DND-41 (cell line): ENCODE results near the gene ZBED2.

ENCODE experiments used
- ATAC-seq: fragments of 200-7000 bp; cut with Tn5 transposase; 3 replicates; pipeline ENCODE4 v1.9.1; 2021; ENCODE audit warnings: low read depth; ENCODE audit not compliant: insufficient read depth
- DNase-seq: peaks from one replicate; pipeline ENCODE4 v3.0.0-alpha.2; 2020
- H2AFZ ChIP-seq: 2 replicates; pipeline ENCODE4 v1.6.0; 2012; ENCODE audit warnings: low read depth, low read length
- H3K27ac ChIP-seq: 2 replicates; pipeline ENCODE4 v1.5.1; 2012; ENCODE audit warnings: low read length, inconsistent platforms
- H3K27me3 ChIP-seq: fragments of 200-600 bp; sonication (generic); 2 replicates; pipeline ENCODE4 v1.6.0; 2012; ENCODE audit warnings: low read length, mild to moderate bottlenecking, inconsistent platforms; ENCODE audit not compliant: insufficient read depth, poor library complexity
- H3K36me3 ChIP-seq: 2 replicates; pipeline ENCODE4 v1.5.1; 2012; ENCODE audit warnings: low read length, inconsistent platforms; ENCODE audit not compliant: insufficient read depth
- H3K4me1 ChIP-seq: 2 replicates; pipeline ENCODE4 v1.5.1; 2012; ENCODE audit warnings: mild to moderate bottlenecking, low read length; ENCODE audit not compliant: insufficient read depth
- H3K4me2 ChIP-seq: 2 replicates; pipeline ENCODE4 v1.6.0; 2012; ENCODE audit warnings: mild to moderate bottlenecking, moderate library complexity, low read length, inconsistent platforms; ENCODE audit not compliant: insufficient read depth
- H3K4me3 ChIP-seq, 2 experiments: fragments of 200-600 bp in 1 of 2; shearing (Covaris generic) in 1 of 2; 2 replicates each; pipeline ENCODE4 v1.5.1; 2012 to 2016; ENCODE audit warnings: inconsistent platforms in 2 of 2, low read length in 2 of 2, mild to moderate bottlenecking in 2 of 2, low read depth in 1 of 2, moderate library complexity in 1 of 2
- H3K79me2 ChIP-seq: 2 replicates; pipeline ENCODE4 v1.6.0; 2012; ENCODE audit warnings: low read length, inconsistent platforms; ENCODE audit not compliant: insufficient read depth
- H3K9ac ChIP-seq: 2 replicates; pipeline ENCODE4 v1.6.0; 2012; ENCODE audit warnings: low read depth, mild to moderate bottlenecking, inconsistent platforms, low read length, moderate library complexity
- H3K9me3 ChIP-seq: 2 replicates; pipeline ENCODE4 v1.5.1; 2012; ENCODE audit warnings: low read length, moderate library complexity, mild to moderate bottlenecking, inconsistent platforms; ENCODE audit not compliant: insufficient read depth, severe bottlenecking
- H4K20me1 ChIP-seq: 2 replicates; pipeline ENCODE4 v1.6.0; 2012; ENCODE audit warnings: low read length; ENCODE audit not compliant: insufficient read depth
- CTCF ChIP-seq: IDR thresholded peaks from 2 replicates; pipeline ENCODE4 v1.5.1; 2012; ENCODE audit warnings: borderline replicate concordance, low read length, moderate library complexity, mild to moderate bottlenecking; ENCODE audit not compliant: poor library complexity, severe bottlenecking; ENCODE audit errors: extremely low read depth
- EZH2 ChIP-seq: IDR thresholded peaks from 3 replicates; pipeline ENCODE4 v1.6.1; 2012; ENCODE audit warnings: borderline replicate concordance, low read depth, mild to moderate bottlenecking, moderate library complexity, low read length, inconsistent platforms; ENCODE audit not compliant: severe bottlenecking

ZBED2 gene

GRCh38 chr3:111584744-111585143, 10.4 kb downstream of the ZBED2 start:
- H3K4me1 ChIP-seq: no peaks in the 10 kb centered on the region
- no peak overlapping the region for H3K4me2 ChIP-seq
- no peaks in the 10 kb centered on the region for H4K20me1 ChIP-seq
- peaks cover 95% of the 10 kb centered on the region for H3K36me3 ChIP-seq
- no peak for TF ChIP-seq EZH2
- TF ChIP-seq CTCF: no peak
- no peak overlapping the region for H2AFZ ChIP-seq
- no peaks in the 10 kb centered on the region for H3K9me3 ChIP-seq
- H3K27me3 ChIP-seq: no peaks in the 10 kb centered on the region
- DNase-seq (no peak), ATAC-seq (no peak)
- no peak overlapping the region for H3K4me3 ChIP-seq
- no peak overlapping the region for H3K9ac ChIP-seq
- no peak overlapping the region for H3K27ac ChIP-seq
- H3K79me2 ChIP-seq: no peaks in the 10 kb centered on the region

GRCh38 chr3:111582120-111582474, 13.0 kb downstream of the ZBED2 start:
- DNase-seq: no peak
- no peak overlapping the region for H3K4me2 ChIP-seq

DNA sequence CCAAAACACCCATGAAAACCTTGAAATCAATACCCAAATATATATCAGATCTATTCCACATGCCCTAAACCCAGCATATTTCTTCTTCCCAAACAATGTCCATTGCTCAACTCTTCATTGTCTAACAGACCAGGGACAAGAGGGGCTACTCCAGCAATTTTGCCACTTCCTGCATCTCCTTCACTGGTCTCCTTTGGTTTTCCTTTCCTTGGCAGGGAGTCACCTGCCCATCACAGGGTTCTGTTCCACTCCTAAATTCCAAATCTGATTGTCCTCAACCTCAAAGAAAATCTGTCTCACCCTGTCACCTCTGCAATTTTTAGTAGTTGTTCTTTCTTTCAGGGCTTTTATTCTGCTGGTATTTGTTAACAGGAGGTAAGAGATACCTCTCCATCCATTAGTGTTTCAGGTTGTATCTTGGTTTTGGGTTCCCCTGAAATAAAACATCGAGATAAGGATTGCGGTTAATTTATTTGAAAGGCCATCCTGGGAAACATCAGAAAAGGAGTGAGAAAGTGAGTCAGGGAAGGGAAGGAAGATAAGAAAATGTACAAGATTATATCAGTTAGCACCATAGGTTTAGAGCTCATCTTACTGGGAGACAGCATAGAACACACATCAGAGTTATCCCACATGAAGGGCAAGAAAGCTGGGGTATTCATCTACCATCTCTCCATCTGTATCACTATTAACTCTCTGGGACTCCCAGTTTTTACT, 13.6 kb downstream of the ZBED2 start:
- peaks cover 99% of the 10 kb centered on the region for H3K36me3 ChIP-seq
- ATAC-seq (no peak), DNase-seq (no peak)
- no peak for TF ChIP-seq EZH2
- TF ChIP-seq CTCF: no peak
- H4K20me1 ChIP-seq: no peaks in the 10 kb centered on the region
- H3K9me3 ChIP-seq: no peaks in the 10 kb centered on the region
- peaks cover 12% of the 10 kb centered on the region for H3K79me2 ChIP-seq
- no peak overlapping the region for H3K9ac ChIP-seq
- no peaks in the 10 kb centered on the region for H3K27me3 ChIP-seq
- H3K4me3 ChIP-seq: no peak overlapping the region
- H3K4me1 ChIP-seq: peaks cover 8% of the 10 kb centered on the region; the same call in 1 of the 2 replicates
- no peak overlapping the region for H3K27ac ChIP-seq
- H3K4me2 ChIP-seq: no peak overlapping the region
- no peak overlapping the region for H2AFZ ChIP-seq

More at GRCh38 chr3:111582120-111582474, 13.0 kb downstream of the ZBED2 start:
- Histone ChIP-seq H3K79me2 (peaks cover 10% of the 10 kb centered on the region; the same call in 1 of the 2 replicates), H4K20me1 (no peaks in the 10 kb centered on the region), H3K36me3 (peaks cover 99% of the 10 kb centered on the region), H3K4me1 (peaks cover 2% of the 10 kb centered on the region; the same call in 1 of the 2 replicates), H3K27me3 (no peaks in the 10 kb centered on the region), H3K9ac (no peak overlapping the region), H3K9me3 (no peaks in the 10 kb centered on the region), H2AFZ (no peak overlapping the region), H3K4me3 (no peak overlapping the region), H3K27ac (no peak overlapping the region)
- ATAC-seq: no peak
- TF ChIP-seq EZH2 (no peak), CTCF (no peak)
